Tracheal epithelial cell (primary cell): ENCODE data around the gene DOCK2. TPM values are rescaled to one million over a fixed set of nuclear protein-coding genes. Genes with fewer than 3 reads are reported as not detected.

ENCODE experiments used
- total RNA-seq: library from RNA; depleted of rRNA; stranded (reverse); fragments of >200 nt; gene quantifications from 2 replicates; pipeline ENCODE4 v1.2.1, GENCODE V29; 2014

DOCK2 gene
- total RNA-seq: 11.1 TPM in 1 of 2 replicates, not detected in the other

DNA sequence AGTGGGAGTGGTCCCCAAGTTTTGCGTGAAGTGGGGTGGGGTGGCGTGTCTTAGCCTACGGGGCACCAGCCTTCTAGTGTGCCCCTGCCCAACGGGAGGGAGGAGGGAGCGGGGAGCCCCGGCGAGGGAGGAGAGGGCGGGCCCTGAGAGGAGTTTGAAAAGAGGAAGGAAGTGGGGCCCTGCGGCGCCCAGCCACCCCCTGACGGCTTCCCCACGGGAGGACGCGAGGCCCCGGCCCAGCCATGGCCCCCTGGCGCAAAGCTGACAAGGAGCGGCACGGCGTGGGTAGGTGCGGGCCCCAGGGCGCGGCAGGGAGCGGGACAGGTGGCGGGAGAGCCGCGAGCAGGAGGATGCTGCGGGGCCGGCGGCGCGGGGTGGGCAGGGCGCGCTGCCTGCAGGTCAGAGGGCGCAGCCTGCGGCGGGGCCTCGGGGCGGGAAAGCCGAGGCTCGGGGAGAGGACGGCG lies at the start of gene DOCK2:
Gene DOCK2 (plus strand): TSS at position 191 of the 464 bp plus-strand sequence. CDS start 52 bp downstream, at position 243.

GRCh38 chr5:169980418-169981053 lies 343.5 kb downstream of the DOCK2 start, which contains the start of gene INSYN2B:
Gene INSYN2B, minus strand, starts transcription at chr5:169980495. Its CDS starts 96,597 bp downstream, at chr5:169883898.

GRCh38 chr5:170105642-170106611 lies 468.9 kb downstream of the DOCK2 start, which contains the start of gene FOXI1:
Gene FOXI1, plus strand, starts transcription at chr5:170105897. Its CDS starts 61 bp downstream, at chr5:170105958.

Other genes starting within 250 kb of the DOCK2 start
- gene SPDL1, start 53.5 kb upstream of the DOCK2 start, total RNA-seq: 9.4 and 13.0 TPM in 2 replicates